Peyer's patch (tissue), 4 donors: ENCODE results near the gene KLF2.

Experiments
- CTCF ChIP-seq, 6 experiments: fragments of 450-650 bp in 4 of 6; fragments of 200-600 bp in 2 of 6; sonication (generic) in 1 of 6; IDR thresholded peaks; one replicate each; pipeline ENCODE4 v1.5.1; 2017 to 2019; ENCODE audit warnings: antibody characterized with exemption in 6 of 6, mild to moderate bottlenecking in 3 of 6, moderate library complexity in 1 of 6
- POLR2A ChIP-seq, 2 donors: fragments of 450-650 bp; IDR thresholded peaks; one replicate each; pipeline ENCODE4 v1.5.1; 2017; ENCODE audit warnings: antibody characterized with exemption in 2 of 2, mild to moderate bottlenecking in 2 of 2, moderate library complexity in 2 of 2

- TF ChIP-seq CTCF (IDR thresholded peaks at IDR 0.05) = no peak
- no peak for TF ChIP-seq POLR2A (IDR thresholded peaks at IDR 0.05)
Observed at GRCh38 chr19:16345457-16345856, 20.8 kb downstream of the KLF2 start.
